ENCODE data around the gene PLEKHM3. TPM values are rescaled to one million over a fixed set of nuclear protein-coding genes. Genes with fewer than 3 reads are reported as not detected.

The PLEKHM3 gene
- total and polyA plus RNA-seq, 2 of the 13 experiments (the other 11 are each of a cell fraction or from before 2014, with no cell fraction given), result 4.5 to 4.7 TPM

DNA sequence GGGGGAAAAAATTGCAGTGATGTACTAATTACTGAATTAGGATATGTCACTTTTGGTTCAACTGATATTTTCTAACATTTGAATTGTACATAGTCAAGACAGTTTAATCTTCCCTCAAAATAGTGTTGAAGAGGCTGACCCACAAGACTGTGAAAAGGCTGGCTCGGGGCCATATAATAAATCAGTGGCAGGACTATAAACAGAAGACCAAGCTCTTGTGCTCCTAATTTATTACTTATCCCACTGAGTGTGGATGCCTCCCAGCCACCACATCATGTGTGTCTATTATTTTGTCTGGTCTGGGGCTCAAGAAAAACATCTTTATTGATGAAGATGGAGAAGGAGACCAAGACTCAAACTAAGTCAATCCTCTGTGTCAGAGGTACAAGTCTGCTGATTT is 64.4 kb downstream of the PLEKHM3 start:
- ATAC-seq, result no peak
- H3K4me3 ChIP-seq (replicated peaks in 1 of 3; ENCODE audit: insufficient read depth in 1 of 3, low read depth in 2 of 3, low read length in 3 of 3), result no peak overlapping the region
- BruUV-seq (replicated peaks), result no TSS peak

DNA sequence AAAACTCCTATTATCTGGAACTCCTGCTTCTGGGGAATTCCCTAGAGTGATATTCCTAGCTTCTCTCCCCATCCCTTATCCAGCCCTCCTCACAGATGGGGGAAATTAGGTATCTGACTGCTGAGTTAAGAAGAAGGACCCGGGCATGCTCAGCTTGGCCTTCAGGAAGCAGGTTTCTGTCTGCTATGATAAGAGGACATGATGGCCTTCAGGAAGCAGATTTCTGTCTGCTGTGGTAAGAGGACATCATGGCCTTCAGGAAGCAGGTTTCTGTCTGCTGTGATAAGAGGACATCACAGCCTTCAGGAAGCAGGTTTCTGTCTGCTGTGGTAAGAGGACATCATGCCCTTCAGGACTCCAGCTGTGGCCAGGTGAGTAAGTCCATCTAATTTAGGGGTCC is 65.2 kb downstream of the PLEKHM3 start:
- H3K9me3 ChIP-seq (ENCODE audit: low read length), result peaks cover 10% of the 10 kb centered on the region
- H3K36me3 ChIP-seq (replicated peaks in 1 of 2; ENCODE audit: control insufficient read depth in 1 of 2, insufficient read depth in 2 of 2, low read length in 2 of 2), result peaks cover 0 to 3% of the 10 kb centered on the region in 2 experiments; a peak in 2 of 5 replicates
- H3K27me3 ChIP-seq (ENCODE audit: control insufficient read depth in 1 of 2, insufficient read depth in 2 of 2, low read length in 2 of 2), result no peaks in the 10 kb centered on the region
- ChIA-PET CTCF (ENCODE audit: low intra/inter-chr PET ratio, low total read pairs) (no interaction called here), POLR2A (no interaction called here)
- H4K20me1 ChIP-seq (ENCODE audit: insufficient read depth, low read length), result no peaks in the 10 kb centered on the region
- in situ Hi-C loops (cut with HindIII; ENCODE audit: extremely low pct_ligation_motif_present, low pct_unique_long_range_greater_than_20kb) (no loop called here), intact Hi-C loops (cut with micrococcal nuclease; ENCODE audit: unreplicated experiment) (no loop called here)
- ATAC-seq (no peak), FAIRE-seq (no peak), DNase-seq (ENCODE audit: low spot score) (no peak)
- H3K4me1 ChIP-seq (ENCODE audit: insufficient read depth, low read length), result no peaks in the 10 kb centered on the region
- no peak overlapping the region for H2AFZ ChIP-seq (ENCODE audit: low read length)
- H3K4me3 ChIP-seq (replicated peaks in 1 of 3; ENCODE audit: insufficient read depth in 1 of 3, low read depth in 2 of 3, low read length in 3 of 3), result no peak overlapping the region
- WGBS (ENCODE audit: low lambda C conversion rate), result 95% methylated on average over 1 of the region's 1 CpG
- H3K27ac ChIP-seq (ENCODE audit: extremely low read length, insufficient read depth, low read length), result no peak overlapping the region
- BruUV-seq (replicated peaks), result no TSS peak
- no peaks in the 10 kb centered on the region for H3K79me2 ChIP-seq (ENCODE audit: insufficient read depth, low read length)
- TF ChIP-seq RORA (CRISPR knock-in tag; IDR thresholded peaks at IDR 0.05) (no peak), PLRG1 (conservative IDR thresholded peaks at IDR 0.05) (no peak), SMAD1 (CRISPR knock-in tag; IDR thresholded peaks at IDR 0.05; ENCODE audit: borderline replicate concordance, low read depth) (no peak), KLF9 (CRISPR knock-in tag; IDR thresholded peaks at IDR 0.05; ENCODE audit: low read depth) (no peak)
- no peak overlapping the region for H3K9ac ChIP-seq (ENCODE audit: insufficient read depth, low read depth, low read length)
- no peak overlapping the region for H3K4me2 ChIP-seq (ENCODE audit: low read depth, low read length)

More for the DNA sequence above, 64.4 kb downstream of the PLEKHM3 start:
- Histone ChIP-seq H3K27me3 (ENCODE audit: control insufficient read depth in 1 of 2, insufficient read depth in 2 of 2, low read length in 2 of 2) (no peaks in the 10 kb centered on the region), H4K20me1 (ENCODE audit: insufficient read depth, low read length) (no peaks in the 10 kb centered on the region), H3K36me3 (replicated peaks in 1 of 2; ENCODE audit: control insufficient read depth in 1 of 2, insufficient read depth in 2 of 2, low read length in 2 of 2) (peaks cover 0 to 3% of the 10 kb centered on the region in 2 experiments; a peak in 2 of 5 replicates), H3K27ac (ENCODE audit: extremely low read length, insufficient read depth, low read length) (no peak overlapping the region), H3K79me2 (ENCODE audit: insufficient read depth, low read length) (no peaks in the 10 kb centered on the region), H3K4me2 (ENCODE audit: low read depth, low read length) (no peak overlapping the region), H3K9ac (ENCODE audit: insufficient read depth, low read depth, low read length) (no peak overlapping the region), H3K9me3 (ENCODE audit: low read length) (peaks cover 10% of the 10 kb centered on the region), H3K4me1 (ENCODE audit: insufficient read depth, low read length) (no peaks in the 10 kb centered on the region), H2AFZ (ENCODE audit: low read length) (no peak overlapping the region)
- DNase-seq (ENCODE audit: low spot score) (no peak), FAIRE-seq (no peak)
- WGBS (ENCODE audit: low lambda C conversion rate), result 86% methylated on average over 1 of the region's 1 CpG
- ChIA-PET POLR2A (no interaction called here), CTCF (ENCODE audit: low intra/inter-chr PET ratio, low total read pairs) (no interaction called here)
- TF ChIP-seq ZFAT (CRISPR knock-in tag; conservative IDR thresholded peaks at IDR 0.05) (no peak), SRSF1 (optimal IDR thresholded peaks at IDR 0.05; ENCODE audit: low read depth, low read length) (no peak), ZNF382 (CRISPR knock-in tag; IDR thresholded peaks at IDR 0.05; ENCODE audit: borderline replicate concordance) (no peak), MYNN (CRISPR knock-in tag; IDR thresholded peaks at IDR 0.05; ENCODE audit: low read depth) (no peak), MAZ (IDR thresholded peaks at IDR 0.05; ENCODE audit: borderline replicate concordance, low read depth, low read length) (no peak), MAZ (CRISPR knock-in tag; IDR thresholded peaks at IDR 0.05; ENCODE audit: low read depth) (no peak), RFXAP (CRISPR knock-in tag; IDR thresholded peaks at IDR 0.05; ENCODE audit: borderline replicate concordance) (no peak)
- TF ChIP-seq, protein P1, sequence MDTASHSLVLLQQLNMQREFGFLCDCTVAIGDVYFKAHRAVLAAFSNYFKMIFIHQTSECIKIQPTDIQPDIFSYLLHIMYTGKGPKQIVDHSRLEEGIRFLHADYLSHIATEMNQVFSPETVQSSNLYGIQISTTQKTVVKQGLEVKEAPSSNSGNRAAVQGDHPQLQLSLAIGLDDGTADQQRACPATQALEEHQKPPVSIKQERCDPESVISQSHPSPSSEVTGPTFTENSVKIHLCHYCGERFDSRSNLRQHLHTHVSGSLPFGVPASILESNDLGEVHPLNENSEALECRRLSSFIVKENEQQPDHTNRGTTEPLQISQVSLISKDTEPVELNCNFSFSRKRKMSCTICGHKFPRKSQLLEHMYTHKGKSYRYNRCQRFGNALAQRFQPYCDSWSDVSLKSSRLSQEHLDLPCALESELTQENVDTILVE (CRISPR knock-in tag; IDR thresholded peaks at IDR 0.05), result no peak
- TF ChIP-seq, protein P2, sequence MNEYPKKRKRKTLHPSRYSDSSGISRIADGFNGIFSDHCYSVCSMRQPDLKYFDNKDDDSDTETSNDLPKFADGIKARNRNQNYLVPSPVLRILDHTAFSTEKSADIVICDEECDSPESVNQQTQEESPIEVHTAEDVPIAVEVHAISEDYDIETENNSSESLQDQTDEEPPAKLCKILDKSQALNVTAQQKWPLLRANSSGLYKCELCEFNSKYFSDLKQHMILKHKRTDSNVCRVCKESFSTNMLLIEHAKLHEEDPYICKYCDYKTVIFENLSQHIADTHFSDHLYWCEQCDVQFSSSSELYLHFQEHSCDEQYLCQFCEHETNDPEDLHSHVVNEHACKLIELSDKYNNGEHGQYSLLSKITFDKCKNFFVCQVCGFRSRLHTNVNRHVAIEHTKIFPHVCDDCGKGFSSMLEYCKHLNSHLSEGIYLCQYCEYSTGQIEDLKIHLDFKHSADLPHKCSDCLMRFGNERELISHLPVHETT (CRISPR knock-in tag; conservative IDR thresholded peaks at IDR 0.05), result no peak
- intact Hi-C loops (cut with micrococcal nuclease; ENCODE audit: unreplicated experiment), result no loop called here
- in situ Hi-C loops (cut with HindIII; ENCODE audit: extremely low pct_ligation_motif_present, low pct_unique_long_range_greater_than_20kb), result no loop called here

Data from HepG2 (cell line).